ENCODE results near the gene ADAM12. TPM values are rescaled to one million over a fixed set of nuclear protein-coding genes. Genes with fewer than 3 reads are reported as not detected.

Gene ADAM12
- total RNA-seq, 1 experiment from 2014 or later, result 16.8 TPM

DNA sequence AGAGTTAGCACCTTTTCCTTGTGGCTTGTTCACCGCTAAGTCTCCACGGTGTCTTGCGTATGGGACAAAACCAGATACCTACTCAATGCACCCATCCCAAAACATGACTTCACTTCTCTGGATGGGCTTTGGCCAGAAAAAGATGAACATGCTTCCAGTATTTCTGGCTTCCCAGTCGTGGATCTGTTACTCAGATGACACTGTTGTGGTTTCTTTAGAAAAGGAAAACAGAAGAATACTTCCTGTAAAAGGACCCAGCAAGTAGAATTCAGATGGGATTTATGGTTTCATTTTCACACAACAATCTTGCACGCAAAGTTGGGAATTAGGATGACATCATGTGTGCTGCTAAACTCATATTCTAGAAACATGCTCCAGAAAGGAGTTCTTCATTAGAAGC lies 216.7 kb downstream of the ADAM12 start:
- Histone ChIP-seq H3K4me2 (no peak overlapping the region), H3K79me2 (ENCODE audit: low read depth) (no peaks in the 10 kb centered on the region), H3K9me2 (ENCODE audit: insufficient read depth) (no peaks in the 10 kb centered on the region), H3K9me3 (ENCODE audit: insufficient read depth, low read depth) (no peaks in the 10 kb centered on the region), H3K36me3 (ENCODE audit: low read depth) (no peaks in the 10 kb centered on the region), H3F3A (ENCODE audit: insufficient read depth, low read depth) (no peaks in the 10 kb centered on the region), H3K27me3 (ENCODE audit: insufficient read depth, low read depth) (no peaks in the 10 kb centered on the region), H3K4me1 (replicated peaks; ENCODE audit: insufficient read depth) (no peaks in the 10 kb centered on the region), H2AFZ (no peak overlapping the region), H3K27ac (no peak overlapping the region), H3K4me3 (no peak overlapping the region), H4K20me1 (ENCODE audit: insufficient read depth) (no peaks in the 10 kb centered on the region)
- no peak for DNase-seq
- CTCF ChIA-PET, result no interaction called here
- BruUV-seq (replicated peaks), result no TSS peak
- intact Hi-C loops (cut with micrococcal nuclease; ENCODE audit: unreplicated experiment), result no loop called here
- TF ChIP-seq, protein P1, sequence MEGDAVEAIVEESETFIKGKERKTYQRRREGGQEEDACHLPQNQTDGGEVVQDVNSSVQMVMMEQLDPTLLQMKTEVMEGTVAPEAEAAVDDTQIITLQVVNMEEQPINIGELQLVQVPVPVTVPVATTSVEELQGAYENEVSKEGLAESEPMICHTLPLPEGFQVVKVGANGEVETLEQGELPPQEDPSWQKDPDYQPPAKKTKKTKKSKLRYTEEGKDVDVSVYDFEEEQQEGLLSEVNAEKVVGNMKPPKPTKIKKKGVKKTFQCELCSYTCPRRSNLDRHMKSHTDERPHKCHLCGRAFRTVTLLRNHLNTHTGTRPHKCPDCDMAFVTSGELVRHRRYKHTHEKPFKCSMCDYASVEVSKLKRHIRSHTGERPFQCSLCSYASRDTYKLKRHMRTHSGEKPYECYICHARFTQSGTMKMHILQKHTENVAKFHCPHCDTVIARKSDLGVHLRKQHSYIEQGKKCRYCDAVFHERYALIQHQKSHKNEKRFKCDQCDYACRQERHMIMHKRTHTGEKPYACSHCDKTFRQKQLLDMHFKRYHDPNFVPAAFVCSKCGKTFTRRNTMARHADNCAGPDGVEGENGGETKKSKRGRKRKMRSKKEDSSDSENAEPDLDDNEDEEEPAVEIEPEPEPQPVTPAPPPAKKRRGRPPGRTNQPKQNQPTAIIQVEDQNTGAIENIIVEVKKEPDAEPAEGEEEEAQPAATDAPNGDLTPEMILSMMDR (conservative IDR thresholded peaks at IDR 0.05), result no peak
- no peak for TF ChIP-seq EZH2 (IDR thresholded peaks at IDR 0.05; ENCODE audit: low read depth)
- POLR2A ChIA-PET (ENCODE audit: unreplicated experiment), result no interaction called here

- TF ChIP-seq, protein P1 (conservative IDR thresholded peaks at IDR 0.05), result no peak
- TF ChIP-seq EZH2 (IDR thresholded peaks at IDR 0.05; ENCODE audit: low read depth), result no peak
- no TSS peak for BruUV-seq (replicated peaks)
- H3K36me3 ChIP-seq (ENCODE audit: low read depth), result no peaks in the 10 kb centered on the region
- no peaks in the 10 kb centered on the region for H3K79me2 ChIP-seq (ENCODE audit: low read depth)
- H3K27me3 ChIP-seq (ENCODE audit: insufficient read depth, low read depth), result no peaks in the 10 kb centered on the region
- intact Hi-C loops (cut with micrococcal nuclease; ENCODE audit: unreplicated experiment), result no loop called here
- H4K20me1 ChIP-seq (ENCODE audit: insufficient read depth), result no peaks in the 10 kb centered on the region
- CTCF ChIA-PET, result no interaction called here
- H3F3A ChIP-seq (ENCODE audit: insufficient read depth, low read depth), result no peaks in the 10 kb centered on the region
- no peaks in the 10 kb centered on the region for H3K9me2 ChIP-seq (ENCODE audit: insufficient read depth)
- H3K4me3 ChIP-seq, result no peak overlapping the region
- no peak overlapping the region for H2AFZ ChIP-seq
- H3K4me1 ChIP-seq (replicated peaks; ENCODE audit: insufficient read depth), result no peaks in the 10 kb centered on the region
- POLR2A ChIA-PET (ENCODE audit: unreplicated experiment), result no interaction called here
- no peak overlapping the region for H3K4me2 ChIP-seq
- no peak overlapping the region for H3K27ac ChIP-seq
- DNase-seq, result no peak
- no peaks in the 10 kb centered on the region for H3K9me3 ChIP-seq (ENCODE audit: insufficient read depth, low read depth)
Measured at GRCh38 chr10:126170776-126171175, 217.5 kb downstream of the ADAM12 start.

DNA sequence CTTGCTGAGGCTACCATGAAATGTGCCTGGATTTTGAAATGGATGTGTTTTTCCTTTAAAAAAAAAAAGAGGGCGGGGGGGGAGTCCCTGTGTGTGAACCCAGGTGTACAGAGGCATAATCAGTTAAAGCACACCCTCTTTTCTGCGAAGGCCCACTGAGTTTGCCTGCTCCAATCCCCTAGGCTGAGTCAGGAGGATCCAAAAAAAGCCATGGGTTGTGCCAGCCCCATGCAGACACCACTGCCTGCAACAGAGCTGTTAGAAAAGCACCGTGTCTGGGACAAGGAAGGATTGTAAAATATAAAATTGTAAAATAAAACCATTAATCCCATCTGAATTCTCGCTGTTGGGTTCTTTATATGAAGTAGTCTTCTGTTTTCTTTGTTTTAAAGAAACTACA lies 217.9 kb downstream of the ADAM12 start:
- Histone ChIP-seq H4K20me1 (ENCODE audit: insufficient read depth) (no peaks in the 10 kb centered on the region), H3K9me2 (ENCODE audit: insufficient read depth) (no peaks in the 10 kb centered on the region), H3K4me1 (replicated peaks; ENCODE audit: insufficient read depth) (no peaks in the 10 kb centered on the region), H3F3A (ENCODE audit: insufficient read depth, low read depth) (no peaks in the 10 kb centered on the region), H3K27ac (no peak overlapping the region), H3K9me3 (ENCODE audit: insufficient read depth, low read depth) (no peaks in the 10 kb centered on the region), H3K36me3 (ENCODE audit: low read depth) (no peaks in the 10 kb centered on the region), H2AFZ (no peak overlapping the region), H3K27me3 (ENCODE audit: insufficient read depth, low read depth) (no peaks in the 10 kb centered on the region), H3K79me2 (ENCODE audit: low read depth) (no peaks in the 10 kb centered on the region), H3K4me2 (no peak overlapping the region), H3K4me3 (no peak overlapping the region)
- no TSS peak for BruUV-seq (replicated peaks)
- no peak for DNase-seq
- CTCF ChIA-PET, result no interaction called here
- POLR2A ChIA-PET (ENCODE audit: unreplicated experiment), result no interaction called here
- no peak for TF ChIP-seq EZH2 (IDR thresholded peaks at IDR 0.05; ENCODE audit: low read depth)
- TF ChIP-seq, protein P1 (conservative IDR thresholded peaks at IDR 0.05), result no peak
- intact Hi-C loops (cut with micrococcal nuclease; ENCODE audit: unreplicated experiment), result no loop called here
